ENCODE results near the gene MRPL12.

MRPL12 gene

GRCh38 chr17:81717766-81718089 lies 14.6 kb downstream of the MRPL12 start:
- DNase-seq (ENCODE audit: insufficient read length, low spot score) (no peak), FAIRE-seq (no peak)
- no peak for TF ChIP-seq CTCF (IDR thresholded peaks at IDR 0.05; ENCODE audit: insufficient read depth, missing control alignments)

- FAIRE-seq = no peak
- no peak for TF ChIP-seq CTCF (IDR thresholded peaks at IDR 0.05; ENCODE audit: insufficient read depth, missing control alignments)
Measured at GRCh38 chr17:81719410-81720266, 16.5 kb downstream of the MRPL12 start.

DNA sequence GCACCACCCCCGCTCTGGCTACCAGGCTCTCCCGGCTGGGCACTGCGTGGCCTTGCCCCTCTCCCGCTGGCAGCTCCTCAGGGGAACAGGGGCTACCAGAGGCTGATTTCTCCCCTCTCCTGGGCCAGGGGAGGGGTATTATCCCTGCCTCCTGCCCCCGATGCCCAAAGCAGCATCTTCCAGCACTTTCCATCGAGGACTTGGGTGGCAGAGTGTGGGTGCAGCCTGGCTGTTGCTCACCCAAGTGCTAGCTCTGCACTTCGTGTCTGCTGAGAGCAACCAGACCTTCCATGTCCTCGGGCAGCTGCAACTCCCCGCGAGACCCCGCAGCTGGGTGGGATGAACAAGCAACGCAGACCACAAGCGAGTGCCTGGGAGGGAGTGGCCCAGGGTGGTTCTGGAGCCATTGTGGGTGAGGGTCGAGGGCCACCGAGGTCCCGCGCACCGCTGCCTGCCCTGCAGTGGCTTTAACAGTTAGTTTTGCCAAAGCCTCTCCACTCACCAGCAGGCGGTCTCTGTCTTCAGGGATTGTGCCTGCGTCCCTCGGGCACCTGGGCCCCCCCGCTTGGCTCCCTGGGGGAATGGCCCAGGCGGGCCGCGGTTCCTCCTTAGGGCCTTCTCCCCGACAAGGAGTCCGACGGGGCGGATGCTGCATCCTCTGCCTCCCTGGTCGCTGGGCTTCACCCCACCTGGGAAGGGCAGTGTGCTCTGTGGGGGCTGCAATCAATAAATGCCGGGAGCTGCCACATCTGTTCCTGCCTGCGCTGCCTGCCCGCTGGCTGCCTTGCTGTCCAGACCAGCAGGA lies 17.3 kb downstream of the MRPL12 start:
- no peak for TF ChIP-seq CTCF (IDR thresholded peaks at IDR 0.05; ENCODE audit: insufficient read depth, missing control alignments)
- no peak for DNase-seq (ENCODE audit: insufficient read length, low spot score)
- no peak for FAIRE-seq

More at GRCh38 chr17:81719410-81720266, 16.5 kb downstream of the MRPL12 start:
- DNase-seq (ENCODE audit: insufficient read length, low spot score) = no peak

GRCh38 chr17:81722184-81723120 lies 19.3 kb downstream of the MRPL12 start:
- FAIRE-seq (no peak), DNase-seq (ENCODE audit: insufficient read length, low spot score) (no peak)
- no peak for TF ChIP-seq CTCF (IDR thresholded peaks at IDR 0.05; ENCODE audit: insufficient read depth, missing control alignments)

GRCh38 chr17:81723651-81724209 lies 20.6 kb downstream of the MRPL12 start:
- DNase-seq (ENCODE audit: insufficient read length, low spot score) (no peak), FAIRE-seq (no peak)
- TF ChIP-seq CTCF (IDR thresholded peaks at IDR 0.05; ENCODE audit: insufficient read depth, missing control alignments) = no peak

- FAIRE-seq (no peak), DNase-seq (ENCODE audit: insufficient read length, low spot score) (no peak)
- no peak for TF ChIP-seq CTCF (IDR thresholded peaks at IDR 0.05; ENCODE audit: insufficient read depth, missing control alignments)
Measured at GRCh38 chr17:81725439-81725838, 22.3 kb downstream of the MRPL12 start.
